ENCODE data around the gene COMMD10. TPM values are rescaled to one million over a fixed set of nuclear protein-coding genes. Genes with fewer than 3 reads are reported as not detected.

COMMD10 gene
- total RNA-seq, 5 donors from 2014 or later (not counting 1 experiment from before 2014, with no cell fraction given) = 25.7 to 36.9 (median 26.1) TPM

DNA sequence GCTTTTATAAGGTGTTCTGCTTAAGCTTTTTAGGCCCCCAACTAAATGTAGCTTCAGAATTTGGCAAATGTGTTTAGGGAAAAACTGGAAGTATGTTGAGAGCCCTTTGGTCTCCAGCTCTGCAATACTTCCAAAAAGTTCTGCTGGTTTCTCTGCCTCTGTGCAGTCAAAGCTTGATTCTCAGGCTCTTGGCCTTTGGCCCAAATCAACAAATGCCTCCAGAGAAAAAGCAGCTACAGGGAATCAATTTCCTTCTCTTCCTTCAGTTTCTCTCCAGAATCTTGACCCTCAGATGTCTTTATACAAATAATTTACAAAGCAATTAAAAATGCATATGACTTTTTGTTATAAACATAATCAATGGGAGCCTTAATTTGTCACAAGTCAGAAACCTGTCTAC is 235.7 kb downstream of the COMMD10 start:
- H3K27ac ChIP-seq (ENCODE audit: low read length) = no peak overlapping the region
- Mint-ChIP-seq H3K27me3 (no peaks in the 10 kb centered on the region), H3K36me3 (peaks cover 85% of the 10 kb centered on the region), H3K4me1 (no peaks in the 10 kb centered on the region), H3K4me3 (no peak overlapping the region), H3K9me3 (peaks cover 18 to 52% (median 34%) of the 10 kb centered on the region in 3 donors), H3K27ac (no peak overlapping the region)
- no peak overlapping the region for H3K4me3 ChIP-seq (ENCODE audit: control insufficient read depth in 1 of 2, extremely low read depth in 1 of 2, low read length in 1 of 2)
- POLR2A ChIA-PET = no interaction called here
- DNase-seq (no peak), ATAC-seq (replicated peaks in 1 of 4) (no peak)
- H3K9me3 ChIP-seq = peaks cover 4% of the 10 kb centered on the region
- peaks cover 4 to 19% of the 10 kb centered on the region in 2 donors for H3K36me3 ChIP-seq (ENCODE audit: control insufficient read depth in 2 of 2, extremely low read depth in 1 of 2, insufficient read depth in 1 of 2, low read length in 1 of 2)
- no peaks in the 10 kb centered on the region for H3K27me3 ChIP-seq (replicated peaks in 1 of 2; ENCODE audit: control insufficient read depth in 2 of 2, extremely low read depth in 1 of 2, insufficient read depth in 2 of 2, low read length in 1 of 2)
- CTCF ChIA-PET = no interaction called here
- H3K4me1 ChIP-seq (ENCODE audit: control insufficient read depth in 1 of 2, extremely low read depth in 1 of 2, insufficient read depth in 2 of 2, low read length in 2 of 2) = no peaks in the 10 kb centered on the region

DNA sequence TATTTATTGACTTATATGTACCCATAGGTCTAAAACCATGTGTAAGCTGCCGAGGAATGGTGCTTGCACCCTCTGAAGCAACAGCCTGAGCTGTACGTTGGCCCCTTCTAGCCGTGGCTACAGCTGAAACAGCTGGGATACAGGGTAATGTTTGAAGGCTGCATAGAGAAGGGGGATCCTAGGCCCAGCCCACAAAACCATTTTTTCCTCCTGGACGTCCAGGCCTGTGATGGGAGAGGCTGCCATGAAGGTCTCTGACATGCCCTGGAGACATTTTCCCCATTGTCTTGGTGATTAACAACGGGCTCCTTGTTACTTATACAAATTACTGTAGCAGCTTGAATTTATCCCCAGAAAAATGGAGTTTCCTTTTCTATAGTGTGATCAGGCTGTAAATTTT is 244.7 kb downstream of the COMMD10 start:
- no peak for ATAC-seq (replicated peaks in 1 of 4)
- ChIA-PET CTCF (no interaction called here), POLR2A (no interaction called here)
- H3K9me3 Mint-ChIP-seq = peaks cover 29 to 58% (median 48%) of the 10 kb centered on the region in 3 donors
- peaks cover 77% of the 10 kb centered on the region for H3K36me3 Mint-ChIP-seq
- no peaks in the 10 kb centered on the region for H3K27me3 Mint-ChIP-seq
- no peak overlapping the region for H3K4me3 Mint-ChIP-seq
- no peak overlapping the region for H3K27ac Mint-ChIP-seq
- no peaks in the 10 kb centered on the region for H3K4me1 ChIP-seq (ENCODE audit: control insufficient read depth in 1 of 2, extremely low read depth in 1 of 2, insufficient read depth in 2 of 2, low read length in 2 of 2)
- H3K9me3 ChIP-seq = no peaks in the 10 kb centered on the region
- H3K27ac ChIP-seq (ENCODE audit: low read length) = no peak overlapping the region
- H3K27me3 ChIP-seq (replicated peaks in 1 of 2; ENCODE audit: control insufficient read depth in 2 of 2, extremely low read depth in 1 of 2, insufficient read depth in 2 of 2, low read length in 1 of 2) = no peaks in the 10 kb centered on the region
- H3K4me3 ChIP-seq (ENCODE audit: control insufficient read depth in 1 of 2, extremely low read depth in 1 of 2, low read length in 1 of 2) = no peak overlapping the region
- 89% methylated on average over 3 of the region's 5 CpGs for WGBS (ENCODE audit: insufficient coverage)
- no peaks in the 10 kb centered on the region for H3K4me1 Mint-ChIP-seq
- peaks cover 0 to 5% of the 10 kb centered on the region in 2 donors for H3K36me3 ChIP-seq (ENCODE audit: control insufficient read depth in 2 of 2, extremely low read depth in 1 of 2, insufficient read depth in 1 of 2, low read length in 1 of 2)
- no peak for DNase-seq

DNA sequence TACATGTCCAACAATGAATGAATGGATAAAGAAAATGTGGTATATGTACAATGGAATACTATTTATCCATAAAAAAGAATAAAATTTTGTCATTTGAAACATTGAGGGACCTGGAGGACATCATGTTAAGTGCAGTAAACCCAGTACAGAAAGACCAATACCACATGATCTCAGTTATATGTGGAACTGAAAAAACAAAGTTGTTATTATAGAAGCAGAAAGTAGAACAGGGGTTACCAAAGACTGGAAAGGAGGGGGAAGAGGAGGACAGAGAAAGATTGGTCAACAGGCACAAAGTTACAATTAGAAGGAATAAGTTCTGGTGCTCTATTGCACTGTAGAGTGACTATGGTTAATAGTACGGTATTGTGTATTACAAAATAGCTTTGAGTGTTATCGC is 256.0 kb downstream of the COMMD10 start:
- WGBS (ENCODE audit: insufficient coverage) = no CpG with 5 or more reads among the region's 2 CpGs
- ATAC-seq (replicated peaks in 1 of 4) (no peak), DNase-seq (no peak)
- H3K27me3 ChIP-seq (replicated peaks in 1 of 2; ENCODE audit: control insufficient read depth in 2 of 2, extremely low read depth in 1 of 2, insufficient read depth in 2 of 2, low read length in 1 of 2) = no peaks in the 10 kb centered on the region
- no peak overlapping the region for H3K4me3 ChIP-seq (ENCODE audit: control insufficient read depth in 1 of 2, extremely low read depth in 1 of 2, low read length in 1 of 2)
- Mint-ChIP-seq H3K27me3 (no peaks in the 10 kb centered on the region), H3K9me3 (peaks cover 24 to 45% (median 30%) of the 10 kb centered on the region in 3 donors), H3K27ac (no peak overlapping the region), H3K4me3 (no peak overlapping the region), H3K36me3 (peaks cover 37% of the 10 kb centered on the region), H3K4me1 (no peaks in the 10 kb centered on the region)
- POLR2A ChIA-PET = no interaction called here
- no peaks in the 10 kb centered on the region for H3K9me3 ChIP-seq
- H3K4me1 ChIP-seq (ENCODE audit: control insufficient read depth in 1 of 2, extremely low read depth in 1 of 2, insufficient read depth in 2 of 2, low read length in 2 of 2) = no peaks in the 10 kb centered on the region
- H3K27ac ChIP-seq (ENCODE audit: low read length) = no peak overlapping the region
- CTCF ChIA-PET = no interaction called here
- no peaks in the 10 kb centered on the region for H3K36me3 ChIP-seq (ENCODE audit: control insufficient read depth in 2 of 2, extremely low read depth in 1 of 2, insufficient read depth in 1 of 2, low read length in 1 of 2)

Other genes with a start within 250 kb of the COMMD10 start
- 10 to 100 TPM; 55.2 to 61.4 (median 58.9) TPM for gene ATG12, start 243.5 kb upstream of the COMMD10 start, total RNA-seq
- gene AP3S1, start 243.1 kb upstream of the COMMD10 start, total RNA-seq = 10 to 100 TPM; 36.4 to 44.2 (median 39.2) TPM
- under 1 TPM in 2 of 5 donors, not detected in 3; 0.12 to 0.28 TPM for gene LVRN, start 122.5 kb upstream of the COMMD10 start, total RNA-seq
- not detected for gene ARL14EPL, start 52.6 kb upstream of the COMMD10 start, total RNA-seq